ENCODE data around the gene OPA3. TPM values are rescaled to one million over a fixed set of nuclear protein-coding genes. Genes with fewer than 3 reads are reported as not detected.

OPA3 gene
- total and polyA plus RNA-seq, 10 donors = 2.8 to 18.4 (median 16.0) TPM

DNA sequence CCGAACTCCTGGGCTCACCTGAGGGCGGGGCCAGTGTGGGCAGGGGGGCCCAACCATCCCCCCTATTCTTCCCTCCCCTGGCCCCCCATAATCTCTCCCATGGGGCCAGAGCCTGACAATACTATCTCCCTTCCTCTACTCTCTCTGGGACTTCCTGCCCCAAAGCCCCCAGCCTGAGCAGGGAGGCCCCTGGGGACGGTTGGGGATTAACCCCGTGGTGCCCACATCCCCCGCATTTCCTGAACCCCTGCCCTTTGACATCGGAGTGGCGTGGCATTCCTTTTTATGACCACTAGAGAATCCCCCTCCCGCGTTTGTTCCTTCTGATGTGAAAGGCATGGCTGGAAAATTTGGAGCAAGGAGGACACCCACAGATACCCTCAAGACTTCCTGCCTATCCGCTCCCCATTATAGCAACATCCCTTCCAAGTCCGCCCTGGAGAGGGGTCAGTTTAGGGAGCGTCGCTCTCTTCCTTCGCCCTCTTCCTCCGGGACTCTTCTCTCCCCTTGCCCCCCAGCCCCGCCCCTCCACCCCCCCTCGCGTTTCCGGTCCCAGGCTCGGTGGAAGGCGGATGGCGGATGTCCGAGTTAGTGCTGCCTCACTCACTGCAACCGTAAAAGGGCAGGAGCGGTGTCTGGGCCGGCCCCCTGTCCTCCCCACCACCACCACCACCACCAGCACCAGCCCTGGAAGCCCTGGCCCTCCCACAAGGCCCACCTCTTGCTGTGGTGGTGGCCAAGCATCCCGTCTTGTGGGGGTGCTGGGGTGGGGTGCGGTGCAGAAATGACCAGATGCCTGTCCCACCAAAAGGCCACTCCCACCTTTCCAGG is 75.5 kb downstream of the OPA3 start:
- Histone ChIP-seq H3K27ac (peak overlapping the region; percentile 96 to 100 (median 97)), H3K4me3 (peak overlapping the region; percentile 96 to 100 (median 98)), H3K27me3 (replicated peaks in 1 of 7) (no peaks in the 10 kb centered on the region), H3K9me3 (no peaks in the 10 kb centered on the region), H3K36me3 (peaks cover 0 to 36% (median 0%) of the 10 kb centered on the region in 6 donors), H3K4me1 (peaks cover 44 to 78% (median 59%) of the 10 kb centered on the region in 6 donors)
- peak; percentile 95 for DNase-seq
- TF ChIP-seq POLR2A (IDR thresholded peaks at IDR 0.05) (no peak), POLR2AphosphoS5 (IDR thresholded peaks at IDR 0.05) (peak in 2 of 3 donors; percentile 69 to 81)
- TF ChIP-seq, protein P1, sequence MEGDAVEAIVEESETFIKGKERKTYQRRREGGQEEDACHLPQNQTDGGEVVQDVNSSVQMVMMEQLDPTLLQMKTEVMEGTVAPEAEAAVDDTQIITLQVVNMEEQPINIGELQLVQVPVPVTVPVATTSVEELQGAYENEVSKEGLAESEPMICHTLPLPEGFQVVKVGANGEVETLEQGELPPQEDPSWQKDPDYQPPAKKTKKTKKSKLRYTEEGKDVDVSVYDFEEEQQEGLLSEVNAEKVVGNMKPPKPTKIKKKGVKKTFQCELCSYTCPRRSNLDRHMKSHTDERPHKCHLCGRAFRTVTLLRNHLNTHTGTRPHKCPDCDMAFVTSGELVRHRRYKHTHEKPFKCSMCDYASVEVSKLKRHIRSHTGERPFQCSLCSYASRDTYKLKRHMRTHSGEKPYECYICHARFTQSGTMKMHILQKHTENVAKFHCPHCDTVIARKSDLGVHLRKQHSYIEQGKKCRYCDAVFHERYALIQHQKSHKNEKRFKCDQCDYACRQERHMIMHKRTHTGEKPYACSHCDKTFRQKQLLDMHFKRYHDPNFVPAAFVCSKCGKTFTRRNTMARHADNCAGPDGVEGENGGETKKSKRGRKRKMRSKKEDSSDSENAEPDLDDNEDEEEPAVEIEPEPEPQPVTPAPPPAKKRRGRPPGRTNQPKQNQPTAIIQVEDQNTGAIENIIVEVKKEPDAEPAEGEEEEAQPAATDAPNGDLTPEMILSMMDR (IDR thresholded peaks at IDR 0.05 in 8 of 11, conservative IDR thresholded peaks at IDR 0.05 in 3 of 11) = peak in 5 of 11 experiments; percentile 12 to 36 (median 17)
- intact Hi-C loops (cut with DNase I; ENCODE audit: low total_unique reads) = no loop called here
- 1 to 2% (median 1%) methylated on average over 20 to 28 of the region's 28 CpGs for WGBS, 5 donors

DNA sequence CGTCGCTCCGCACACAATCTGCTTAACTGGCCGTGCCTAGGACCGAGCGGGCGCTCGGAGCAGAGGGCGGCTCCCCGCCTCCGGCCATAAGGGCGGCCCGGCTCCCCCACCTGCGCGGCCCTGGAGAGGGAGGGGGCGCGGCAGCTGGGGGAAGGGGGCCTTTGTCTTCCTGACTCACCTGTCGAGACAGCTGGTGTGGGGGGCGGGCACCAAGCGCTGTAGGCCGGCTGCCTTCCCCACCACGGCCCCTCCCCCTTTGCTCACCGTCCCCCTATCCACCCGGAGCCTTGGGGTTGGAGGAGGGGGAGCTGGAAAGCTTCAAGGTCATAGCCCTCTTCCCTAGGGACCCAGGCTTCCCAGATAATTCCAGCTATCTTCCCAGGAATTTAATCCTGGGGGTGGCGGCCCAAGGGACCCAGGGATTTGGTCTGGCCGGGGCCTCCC is 76.2 kb downstream of the OPA3 start:
- TF ChIP-seq POLR2AphosphoS5 (IDR thresholded peaks at IDR 0.05) = peak in 1 of 3 donors; percentile 38
- TF ChIP-seq, protein P1 (IDR thresholded peaks at IDR 0.05 in 8 of 11, conservative IDR thresholded peaks at IDR 0.05 in 3 of 11) = no peak
- DNase-seq = peak; percentile 91
- H3K27me3 ChIP-seq (replicated peaks in 1 of 7) = no peaks in the 10 kb centered on the region
- 0 to 2% (median 0%) methylated on average over 3 to 26 of the region's 26 CpGs for WGBS, 5 donors
- intact Hi-C loops (cut with DNase I; ENCODE audit: low total_unique reads) = no loop called here
- H3K4me3 ChIP-seq = peak overlapping the region; percentile 96 to 100 (median 98)
- H3K4me1 ChIP-seq = peaks cover 38 to 78% (median 53%) of the 10 kb centered on the region in 6 donors
- no peaks in the 10 kb centered on the region for H3K9me3 ChIP-seq
- H3K27ac ChIP-seq = peak overlapping the region; percentile 96 to 100 (median 97)
- peaks cover 0 to 30% (median 0%) of the 10 kb centered on the region in 6 donors for H3K36me3 ChIP-seq

DNA sequence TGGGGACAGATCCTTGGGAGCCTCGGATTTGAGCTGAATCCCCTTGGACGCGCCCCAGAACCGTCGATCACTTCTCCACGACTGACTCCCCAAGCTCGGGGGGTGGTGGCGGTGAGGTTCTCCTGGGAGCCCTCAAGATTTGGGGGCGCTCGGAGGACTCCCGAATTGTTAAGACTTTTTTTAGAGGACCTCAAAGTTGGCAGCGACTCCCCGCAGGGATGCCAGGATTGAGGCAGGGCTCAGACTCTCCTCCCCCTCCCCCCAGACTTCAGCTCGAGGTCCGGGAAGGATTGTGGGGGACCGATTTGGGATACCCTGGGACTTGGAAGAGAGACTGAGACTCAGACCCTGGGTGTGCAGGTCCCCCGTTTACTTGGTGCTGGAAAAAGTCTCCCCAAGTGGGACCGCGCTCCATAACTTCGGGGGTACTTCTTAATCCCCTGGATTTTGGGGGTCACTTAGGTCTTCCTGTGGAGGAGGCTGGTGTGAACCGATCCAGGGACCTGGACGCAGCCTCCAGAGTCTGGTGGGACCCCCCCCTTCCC is 76.7 kb downstream of the OPA3 start:
- Histone ChIP-seq H3K27ac (peak overlapping the region; percentile 96 to 100 (median 97)), H3K36me3 (peaks cover 0 to 28% (median 0%) of the 10 kb centered on the region in 6 donors), H3K9me3 (no peaks in the 10 kb centered on the region), H3K4me1 (peaks cover 34 to 74% (median 48%) of the 10 kb centered on the region in 6 donors), H3K27me3 (replicated peaks in 1 of 7) (no peaks in the 10 kb centered on the region), H3K4me3 (peak overlapping the region; percentile 96 to 100 (median 98))
- no peak for TF ChIP-seq POLR2A (IDR thresholded peaks at IDR 0.05)
- TF ChIP-seq, protein P1 (IDR thresholded peaks at IDR 0.05 in 8 of 11, conservative IDR thresholded peaks at IDR 0.05 in 3 of 11) = no peak
- TF ChIP-seq POLR2AphosphoS5 (IDR thresholded peaks at IDR 0.05) = no peak
- DNase-seq = no peak
- 0 to 1% (median 0%) methylated on average over 7 to 22 of the region's 22 CpGs for WGBS, 5 donors
- intact Hi-C loops (cut with DNase I; ENCODE audit: low total_unique reads) = no loop called here

Data from spleen (tissue), 11 donors.